ENCODE data around the gene IGSF6.

DNA sequence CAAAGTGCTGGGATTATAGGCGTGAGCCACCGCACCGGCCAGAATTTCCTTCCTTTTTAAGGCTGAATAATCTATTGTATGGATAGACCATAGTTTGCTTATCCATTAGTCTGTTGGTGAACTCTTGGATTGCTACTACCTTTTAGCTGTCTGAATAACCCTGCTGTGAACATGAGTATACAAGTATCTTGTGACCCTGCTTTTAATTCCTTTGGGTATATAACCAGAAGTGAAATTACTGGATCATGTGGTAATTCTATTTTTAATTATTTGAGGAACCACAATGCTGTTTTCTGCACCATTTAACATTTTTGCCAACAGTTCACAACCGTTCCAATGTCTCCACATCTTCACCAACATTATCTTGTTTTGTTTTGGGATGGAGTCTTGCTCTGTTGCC lies 6.7 kb upstream of the IGSF6 start:
- TF ChIP-seq, protein P1, sequence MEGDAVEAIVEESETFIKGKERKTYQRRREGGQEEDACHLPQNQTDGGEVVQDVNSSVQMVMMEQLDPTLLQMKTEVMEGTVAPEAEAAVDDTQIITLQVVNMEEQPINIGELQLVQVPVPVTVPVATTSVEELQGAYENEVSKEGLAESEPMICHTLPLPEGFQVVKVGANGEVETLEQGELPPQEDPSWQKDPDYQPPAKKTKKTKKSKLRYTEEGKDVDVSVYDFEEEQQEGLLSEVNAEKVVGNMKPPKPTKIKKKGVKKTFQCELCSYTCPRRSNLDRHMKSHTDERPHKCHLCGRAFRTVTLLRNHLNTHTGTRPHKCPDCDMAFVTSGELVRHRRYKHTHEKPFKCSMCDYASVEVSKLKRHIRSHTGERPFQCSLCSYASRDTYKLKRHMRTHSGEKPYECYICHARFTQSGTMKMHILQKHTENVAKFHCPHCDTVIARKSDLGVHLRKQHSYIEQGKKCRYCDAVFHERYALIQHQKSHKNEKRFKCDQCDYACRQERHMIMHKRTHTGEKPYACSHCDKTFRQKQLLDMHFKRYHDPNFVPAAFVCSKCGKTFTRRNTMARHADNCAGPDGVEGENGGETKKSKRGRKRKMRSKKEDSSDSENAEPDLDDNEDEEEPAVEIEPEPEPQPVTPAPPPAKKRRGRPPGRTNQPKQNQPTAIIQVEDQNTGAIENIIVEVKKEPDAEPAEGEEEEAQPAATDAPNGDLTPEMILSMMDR (IDR thresholded peaks at IDR 0.05), result no peak
- TF ChIP-seq EZH2 (IDR thresholded peaks at IDR 0.05; ENCODE audit: borderline replicate concordance, insufficient read depth, low read depth, low read length, poor library complexity, severe bottlenecking), result no peak

All from B cell (primary cell).